GM13977 (cell line): ENCODE measurements around the gene CNST.
"Not testable (repeated sequence)": the region's sequence is repeated elsewhere in the genome, so short reads cannot be mapped to it uniquely, and the experiment has no call there.

Experiments
- DNase-seq: peaks from one replicate; pipeline ENCODE4 v3.0.0; 2012; ENCODE audit warnings: low spot score
- CTCF ChIP-seq: IDR thresholded peaks from 2 replicates; pipeline ENCODE4 v1.5.1; 2012; ENCODE audit warnings: mild to moderate bottlenecking, control low read depth; ENCODE audit not compliant: insufficient read depth; ENCODE audit errors: extremely low read depth, missing control alignments
- in situ Hi-C: fragments of 300-500 bp; cut with MboI; formaldehyde crosslinking; loops from one replicate; pipeline ENCODE4 v1.12.0; 2022; ENCODE audit warnings: low sequenced_read_pairs, low pct_unique_long_range_greater_than_20kb, mixed read lengths, inconsistent platforms; ENCODE audit not compliant: unreplicated experiment

The CNST gene

DNA sequence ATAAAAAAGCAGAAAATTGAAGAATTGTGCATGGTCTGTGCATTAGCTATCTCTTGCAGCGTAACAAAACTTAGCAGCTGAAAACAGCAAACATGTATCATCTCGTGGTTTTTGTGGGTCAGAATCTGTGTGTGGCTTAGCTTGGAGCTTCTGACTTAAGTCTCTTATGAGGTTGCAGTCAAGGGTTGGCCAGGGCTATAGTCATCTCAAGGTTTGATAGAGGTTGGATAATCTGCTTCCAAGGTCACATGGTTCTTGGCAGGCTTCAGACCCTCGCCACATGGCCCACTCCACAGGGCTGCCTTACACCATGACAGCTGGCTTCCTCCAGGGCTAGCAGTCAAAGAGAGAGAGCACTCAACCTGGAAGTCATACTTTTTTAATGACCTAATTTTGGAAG is 35.9 kb downstream of the CNST start:
- DNase-seq = no peak
- in situ Hi-C loops = no loop called here
- TF ChIP-seq CTCF = no peak

DNA sequence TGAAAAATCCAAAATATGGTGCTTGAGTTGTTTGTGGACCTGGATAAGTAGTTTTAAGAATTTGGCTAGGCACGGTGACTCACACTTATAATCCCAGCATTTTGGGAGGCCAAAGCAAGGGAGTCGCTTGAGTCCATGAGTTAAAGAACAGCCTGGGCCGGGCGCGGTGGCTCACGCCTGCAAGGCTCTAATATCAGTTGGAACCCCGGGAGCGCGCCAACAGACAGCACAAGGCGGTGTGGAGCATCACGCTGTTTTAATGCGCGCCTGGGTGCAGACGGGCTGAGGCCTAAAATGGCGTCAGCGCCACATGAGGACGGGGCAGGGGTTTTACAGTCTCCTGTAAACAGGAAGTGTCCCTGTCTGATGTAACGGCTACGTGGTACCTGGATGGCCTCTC is 39.0 kb downstream of the CNST start:
- in situ Hi-C loops, DNase-seq: not testable (repeated sequence)

- in situ Hi-C loops = no loop called here
- TF ChIP-seq CTCF = no peak
These were observed 41.2 kb downstream of the CNST start for GRCh38 chr1:246607462-246607861.

DNA sequence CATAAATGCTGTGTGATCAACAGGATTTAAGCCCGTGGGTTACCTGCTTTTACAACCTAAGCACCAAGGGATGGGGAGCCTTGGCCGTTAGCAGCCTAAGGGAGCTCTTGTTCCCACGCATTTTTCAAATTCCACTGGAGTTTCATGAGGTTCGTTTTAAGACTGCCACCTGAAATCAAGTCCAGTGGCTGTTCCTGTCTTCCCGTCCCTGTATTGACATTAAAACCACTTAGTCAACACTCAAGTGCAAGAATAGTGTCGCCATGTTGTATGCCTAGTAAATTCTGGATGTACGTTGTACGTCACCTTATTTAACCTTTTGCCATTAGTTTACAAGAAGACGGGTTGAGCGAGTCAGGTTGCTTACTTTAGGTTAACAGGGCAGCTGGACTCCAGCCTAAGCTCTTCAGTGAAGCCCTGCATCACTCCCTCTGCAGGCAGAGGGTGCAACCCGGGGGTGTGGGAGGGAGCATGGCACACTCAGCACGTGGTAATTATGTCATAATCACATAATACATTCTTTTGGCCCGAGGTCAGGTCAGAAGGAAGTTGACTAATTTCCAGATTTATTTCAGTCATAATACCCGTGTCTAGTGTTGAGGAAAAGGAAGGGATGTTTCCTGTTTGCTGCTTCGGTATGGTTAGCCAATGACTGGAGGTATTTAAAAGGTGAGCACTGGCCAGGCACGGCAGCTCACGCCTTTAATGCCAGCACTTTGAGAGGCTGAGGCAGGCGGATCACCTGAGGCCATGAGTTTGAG is 42.5 kb downstream of the CNST start:
- DNase-seq = peak; percentile 42
- TF ChIP-seq CTCF = no peak
- in situ Hi-C loops = no loop called here

More at GRCh38 chr1:246607462-246607861, 41.2 kb downstream of the CNST start:
- DNase-seq = no peak

GRCh38 chr1:246609632-246610031 is 43.4 kb downstream of the CNST start:
- DNase-seq = no peak
- in situ Hi-C loops = no loop called here
- TF ChIP-seq CTCF = no peak

DNA sequence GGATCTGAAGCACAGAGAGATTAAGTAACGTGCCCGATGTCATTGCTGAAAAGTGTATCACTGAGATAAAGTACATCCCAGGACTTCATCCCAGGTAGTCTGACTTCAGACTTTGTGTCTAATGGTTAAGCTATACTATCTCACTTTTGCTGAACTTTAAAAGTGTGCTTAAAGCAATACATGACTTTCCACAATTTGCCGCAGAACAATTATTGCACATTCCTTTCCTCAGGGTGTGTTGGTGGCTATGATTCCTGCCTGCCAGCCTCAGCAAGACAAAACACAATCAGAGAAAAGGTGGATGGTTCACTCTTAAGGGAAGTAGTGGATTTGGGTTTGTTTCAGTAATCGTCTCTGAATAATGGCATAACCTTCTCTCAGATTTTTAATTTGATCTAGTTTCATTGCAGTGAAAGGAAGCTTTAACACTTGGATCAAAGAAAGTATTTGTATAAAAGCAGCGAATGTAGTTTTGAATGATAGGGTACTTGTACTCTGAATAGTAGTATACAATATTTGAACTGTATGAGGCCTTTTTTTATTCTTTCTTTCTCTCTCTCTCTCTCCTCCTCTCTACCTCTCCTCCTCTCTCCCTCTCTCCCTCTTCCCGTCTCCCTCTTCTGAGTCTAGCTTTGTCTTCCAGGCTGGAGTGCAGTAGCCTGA is 47.0 kb downstream of the CNST start:
- TF ChIP-seq CTCF = no peak
- DNase-seq = no peak
- in situ Hi-C loops = no loop called here

DNA sequence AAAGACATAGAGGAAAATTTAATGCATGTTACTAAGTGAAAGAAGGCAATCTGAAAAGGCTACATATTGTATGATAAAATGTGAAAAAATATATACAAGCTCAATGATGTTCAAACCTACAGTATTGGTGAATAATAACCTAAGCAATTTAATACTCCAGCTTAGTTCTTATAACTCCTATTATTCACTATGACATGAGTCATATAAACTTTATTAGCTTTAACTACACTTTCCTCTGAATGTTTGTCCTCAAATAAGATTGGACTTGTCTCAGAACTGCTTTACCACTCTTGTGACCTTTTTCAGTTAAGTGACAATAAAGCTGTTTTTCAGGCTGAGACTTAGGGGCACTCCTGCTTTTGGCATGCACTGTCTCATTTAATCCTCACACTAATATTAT is 50.9 kb downstream of the CNST start:
- in situ Hi-C loops = no loop called here
- DNase-seq = no peak
- TF ChIP-seq CTCF = no peak
